LNCaP clone FGC (cell line): Measurements from ENCODE around the gene TNF.

ENCODE experiments used
- DNase-seq: peaks from one replicate; pipeline ENCODE4 v3.0.0-alpha.2; 2011; ENCODE audit warnings: low read depth
- H3K4me3 ChIP-seq: 2 replicates; pipeline ENCODE4 v1.5.1; 2011; ENCODE audit warnings: mild to moderate bottlenecking, low read depth, low read length, control low read depth
- CTCF ChIP-seq: IDR thresholded peaks from 2 replicates; pipeline ENCODE4 v1.5.1; 2012; ENCODE audit warnings: mild to moderate bottlenecking; ENCODE audit not compliant: control insufficient read depth, insufficient read depth; ENCODE audit errors: extremely low read depth

TNF gene

GRCh38 chr6:31578184-31579118 is 3.1 kb downstream of the TNF start:
- H3K4me3 ChIP-seq = no peak overlapping the region
- DNase-seq = no peak
- TF ChIP-seq CTCF = no peak

DNA sequence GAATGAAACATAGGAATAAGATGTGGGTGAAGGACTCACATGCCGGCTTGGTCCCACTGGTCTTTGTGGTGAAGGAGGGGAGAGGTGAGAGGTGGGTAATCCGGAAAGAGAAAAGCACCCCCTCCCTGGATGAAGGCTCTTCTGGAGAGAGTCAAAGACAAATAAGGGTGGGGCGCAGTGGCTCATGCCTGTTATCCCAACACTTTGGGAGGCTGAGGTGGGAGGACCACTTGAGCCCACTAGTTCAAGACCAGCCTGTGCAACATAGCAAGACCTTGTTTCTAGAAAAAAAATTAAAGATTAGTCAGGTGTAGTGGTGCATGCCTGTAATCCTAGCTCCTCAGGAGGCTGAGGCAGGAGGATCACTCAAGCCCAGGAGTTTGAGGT is 3.7 kb downstream of the TNF start:
- DNase-seq = no peak
- H3K4me3 ChIP-seq = no peak overlapping the region
- no peak for TF ChIP-seq CTCF

DNA sequence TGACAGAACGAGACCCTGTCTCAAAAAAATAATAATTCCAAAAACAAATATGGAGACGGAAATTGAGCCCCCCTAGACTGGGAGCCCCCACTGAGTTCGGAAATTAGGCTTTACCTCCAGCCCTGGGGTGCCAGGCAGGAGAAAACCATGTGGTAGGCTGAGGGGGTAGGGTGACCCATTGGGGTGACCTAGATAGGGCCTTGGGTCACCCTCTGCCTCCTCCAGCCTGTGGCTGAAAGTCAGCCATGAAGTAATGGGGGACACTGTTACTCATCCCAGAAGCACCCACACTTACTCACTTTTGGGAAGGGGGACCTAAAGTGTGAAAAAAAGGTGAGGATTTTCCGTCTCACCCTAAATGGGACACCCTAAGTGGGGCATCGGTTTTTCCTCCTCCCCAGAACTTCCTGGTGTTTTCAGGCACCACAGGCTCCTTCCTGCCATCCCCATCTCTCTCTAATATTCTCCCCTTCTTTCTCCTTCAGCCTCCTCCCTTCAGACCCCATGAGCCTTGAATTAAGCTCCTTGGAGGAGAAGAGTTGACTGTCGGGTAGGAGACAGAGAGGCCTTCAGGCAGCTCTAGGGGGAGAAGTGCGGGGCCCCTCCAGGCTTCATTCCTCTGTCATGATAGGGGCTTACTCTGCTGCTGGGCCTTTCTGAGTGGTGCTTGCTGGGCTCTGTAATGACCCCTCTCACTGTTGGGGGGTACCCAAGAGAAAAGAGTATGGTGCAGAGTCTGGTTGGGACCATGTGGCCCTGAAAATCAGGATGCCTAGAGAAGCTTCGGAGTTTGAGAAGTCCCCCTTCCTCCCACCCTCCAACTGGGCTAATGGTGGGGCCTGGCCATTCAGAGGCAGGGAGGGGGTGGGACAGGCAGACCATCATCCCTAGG is 4.4 kb downstream of the TNF start:
- no peak overlapping the region for H3K4me3 ChIP-seq
- no peak for TF ChIP-seq CTCF
- no peak for DNase-seq

GRCh38 chr6:31580438-31580740 is 5.0 kb downstream of the TNF start:
- DNase-seq = no peak
- TF ChIP-seq CTCF = no peak
- peak overlapping the region; percentile 53 for H3K4me3 ChIP-seq

DNA sequence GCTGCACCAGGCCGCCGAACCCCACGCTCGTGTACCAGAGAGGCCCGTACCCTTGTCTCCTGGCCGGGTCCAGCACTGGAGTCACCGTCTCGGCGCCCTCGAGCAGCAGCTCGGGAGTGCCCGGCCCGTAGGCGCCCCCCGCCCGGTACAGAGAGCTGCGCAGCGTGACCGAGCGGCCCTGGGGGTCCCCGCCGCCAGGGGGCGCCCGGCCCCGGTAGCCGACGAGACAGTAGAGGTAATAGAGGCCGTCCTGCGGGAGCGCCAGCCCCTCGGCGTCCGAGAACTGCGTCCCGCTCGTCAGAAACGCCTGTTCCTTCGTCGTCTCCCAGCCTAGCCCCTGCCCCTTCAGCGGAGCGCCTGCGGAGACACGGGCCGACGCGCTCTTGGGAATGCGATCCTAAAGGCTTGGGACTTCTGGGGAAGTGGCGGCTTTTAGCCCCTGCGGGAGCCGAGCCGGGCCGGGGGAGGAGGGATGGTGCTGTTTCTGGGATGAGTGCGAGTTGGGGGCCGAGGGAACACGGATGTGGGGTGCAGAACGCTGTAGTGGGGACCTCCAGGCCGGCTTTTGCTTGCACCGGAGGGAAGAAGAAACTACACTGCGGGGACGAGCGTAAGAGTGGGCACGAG is 5.6 kb downstream of the TNF start:
- peak overlapping the region; percentile 53 for H3K4me3 ChIP-seq
- TF ChIP-seq CTCF = peak; percentile 87
- no peak for DNase-seq

DNA sequence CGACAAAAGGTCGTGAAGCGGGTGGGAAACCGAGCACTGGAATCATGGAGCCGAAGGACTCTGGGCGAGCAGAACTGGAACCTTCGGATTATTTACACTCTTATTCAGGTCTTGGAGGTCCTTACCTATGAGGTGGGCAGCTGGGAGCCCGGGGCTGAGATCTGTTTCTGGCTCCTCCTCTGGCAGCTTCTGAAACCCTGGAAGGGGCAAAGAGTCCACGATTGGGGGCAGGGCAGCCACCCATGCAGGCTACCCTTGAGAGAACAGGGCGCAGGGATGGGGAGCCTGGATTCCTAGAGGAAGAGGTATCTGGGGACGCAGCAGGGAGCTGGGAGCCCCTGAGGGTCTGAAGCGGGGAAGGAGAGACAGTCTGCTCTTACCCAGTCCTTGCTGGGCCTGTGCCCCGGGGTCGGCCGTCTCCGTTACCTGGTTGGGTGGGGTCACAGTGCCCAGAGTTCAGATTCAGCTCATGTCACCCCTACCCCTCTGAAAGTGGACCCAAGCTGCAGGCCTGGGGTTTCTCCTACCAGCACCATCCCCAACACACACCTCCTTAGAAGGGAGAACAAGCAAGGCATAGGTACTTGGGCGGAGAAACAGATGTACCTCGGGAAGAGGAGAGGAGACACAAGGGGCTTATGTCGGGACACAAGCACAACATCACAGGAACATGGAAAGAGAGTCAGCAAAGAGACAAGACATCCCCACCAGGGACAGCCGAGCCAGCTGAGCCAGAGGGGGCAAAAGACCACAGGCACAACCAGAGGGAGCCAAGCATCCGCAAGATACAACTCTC is 6.3 kb downstream of the TNF start:
- H3K4me3 ChIP-seq = peak overlapping the region; percentile 53
- DNase-seq = no peak
- no peak for TF ChIP-seq CTCF
